Mesendoderm (in vitro differentiated cells): Measurements from ENCODE around the gene OR10X1.

Source experiments
- DNase-seq: peaks from one replicate; pipeline ENCODE4 v3.0.0; 2013
- H2AK5ac ChIP-seq: 2 replicates; pipeline ENCODE4 v1.6.1; 2013; ENCODE audit warnings: low read length, inconsistent platforms
- H2BK120ac ChIP-seq: 2 replicates; pipeline ENCODE4 v1.6.1; 2013; ENCODE audit warnings: low read depth, mild to moderate bottlenecking, low read length, moderate library complexity, mixed read lengths
- H2BK15ac ChIP-seq: replicated peaks from 2 replicates; pipeline ENCODE4 v1.6.1; 2013; ENCODE audit warnings: low read depth, mild to moderate bottlenecking, moderate library complexity
- H2BK5ac ChIP-seq: 2 replicates; pipeline ENCODE4 v1.6.1; 2013; ENCODE audit warnings: low read length, inconsistent platforms
- H3K18ac ChIP-seq: 2 replicates; pipeline ENCODE4 v1.6.1; 2013; ENCODE audit warnings: mild to moderate bottlenecking, low read length, mixed read lengths
- H3K23ac ChIP-seq: one replicate; pipeline ENCODE4 v1.6.1; 2013; ENCODE audit warnings: low read length
- H3K27ac ChIP-seq: 2 replicates; pipeline ENCODE4 v1.5.1; 2013; ENCODE audit warnings: low read depth, mild to moderate bottlenecking, inconsistent platforms, low read length, moderate library complexity
- H3K27me3 ChIP-seq: 2 replicates; pipeline ENCODE4 v1.6.1; 2013; ENCODE audit warnings: low read length, control low read depth, mild to moderate bottlenecking, inconsistent platforms; ENCODE audit not compliant: insufficient read depth, poor library complexity
- H3K36me3 ChIP-seq: 2 replicates; pipeline ENCODE4 v1.6.1; 2013; ENCODE audit warnings: low read length, inconsistent platforms; ENCODE audit not compliant: control insufficient read depth, insufficient read depth
- H3K4ac ChIP-seq: one replicate; pipeline ENCODE4 v1.6.1; 2013; ENCODE audit warnings: low read depth, mild to moderate bottlenecking, low read length, moderate library complexity
- H3K4me1 ChIP-seq: 2 replicates; pipeline ENCODE4 v1.6.1; 2013; ENCODE audit warnings: low read depth, low read length, inconsistent platforms; ENCODE audit not compliant: control insufficient read depth
- H3K4me2 ChIP-seq: 2 replicates; pipeline ENCODE4 v1.6.1; 2013; ENCODE audit warnings: low read length
- H3K4me3 ChIP-seq: 2 replicates; pipeline ENCODE4 v1.5.1; 2013; ENCODE audit warnings: mild to moderate bottlenecking, low read length
- H3K56ac ChIP-seq: one replicate; pipeline ENCODE4 v1.6.1; 2013; ENCODE audit warnings: low read length
- H3K79me1 ChIP-seq: 2 replicates; pipeline ENCODE4 v1.6.1; 2013; ENCODE audit warnings: low read length, inconsistent platforms
- H3K79me2 ChIP-seq: 2 replicates; pipeline ENCODE4 v1.6.1; 2013; ENCODE audit warnings: mild to moderate bottlenecking, low read length; ENCODE audit not compliant: control insufficient read depth, insufficient read depth
- H3K9ac ChIP-seq: 2 replicates; pipeline ENCODE4 v1.6.1; 2013; ENCODE audit warnings: low read length, inconsistent platforms
- H4K5ac ChIP-seq: one replicate; pipeline ENCODE4 v1.6.1; 2013; ENCODE audit warnings: low read length
- H4K8ac ChIP-seq: one replicate; pipeline ENCODE4 v1.6.1; 2013; ENCODE audit warnings: low read depth, mild to moderate bottlenecking, control low read depth, low read length, moderate library complexity
- WGBS: extraction: QIAGEN DNeasy Blood & Tissue Kit; methylation state at CpG from one replicate; pipeline ENCODE4 v1.1.7; 2013; ENCODE audit warnings: low lambda C conversion rate, missing lambda C conversion rate; ENCODE audit not compliant: insufficient coverage; ENCODE audit errors: extremely low coverage; 5-methylcytosine and 5-hydroxymethylcytosine counted together

The OR10X1 gene

DNA sequence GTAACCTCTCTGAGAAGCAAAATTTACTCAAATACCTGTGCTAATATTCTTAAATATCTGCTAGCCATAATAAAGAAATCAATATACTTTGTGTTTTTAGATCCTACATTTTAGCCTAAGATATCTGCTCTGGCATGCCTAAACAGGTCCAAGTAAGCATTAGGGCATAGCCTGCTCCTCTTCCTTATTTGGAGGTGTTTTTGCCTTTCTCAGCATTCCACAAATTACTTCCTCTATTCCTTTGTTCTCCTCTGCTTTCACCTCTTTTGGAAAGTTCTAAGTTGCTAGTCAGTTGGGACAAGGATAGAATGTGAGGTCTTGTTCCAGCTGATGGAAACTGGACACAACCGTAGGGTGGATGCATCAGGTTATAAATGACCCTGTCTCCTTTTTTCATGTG lies 7.2 kb upstream of the OR10X1 start:
- no peak overlapping the region for H2AK5ac ChIP-seq
- H3K27ac ChIP-seq: no peak overlapping the region
- H2BK120ac ChIP-seq: no peak overlapping the region
- H3K4me1 ChIP-seq: no peaks in the 10 kb centered on the region
- no peaks in the 10 kb centered on the region for H3K27me3 ChIP-seq
- H3K4ac ChIP-seq: no peak overlapping the region
- WGBS: no CpG with 5 or more reads among the region's 1 CpG
- DNase-seq: no peak
- H2BK5ac ChIP-seq: no peak overlapping the region
- no peak overlapping the region for H3K56ac ChIP-seq
- no peak overlapping the region for H3K18ac ChIP-seq
- H3K4me2 ChIP-seq: no peak overlapping the region
- no peaks in the 10 kb centered on the region for H3K79me2 ChIP-seq
- H3K36me3 ChIP-seq: no peaks in the 10 kb centered on the region
- no peak overlapping the region for H4K8ac ChIP-seq
- H3K79me1 ChIP-seq: no peaks in the 10 kb centered on the region
- no peak overlapping the region for H4K5ac ChIP-seq
- H3K9ac ChIP-seq: no peak overlapping the region
- no peak overlapping the region for H3K23ac ChIP-seq
- no peak overlapping the region for H3K4me3 ChIP-seq
- H2BK15ac ChIP-seq: no peak overlapping the region

DNA sequence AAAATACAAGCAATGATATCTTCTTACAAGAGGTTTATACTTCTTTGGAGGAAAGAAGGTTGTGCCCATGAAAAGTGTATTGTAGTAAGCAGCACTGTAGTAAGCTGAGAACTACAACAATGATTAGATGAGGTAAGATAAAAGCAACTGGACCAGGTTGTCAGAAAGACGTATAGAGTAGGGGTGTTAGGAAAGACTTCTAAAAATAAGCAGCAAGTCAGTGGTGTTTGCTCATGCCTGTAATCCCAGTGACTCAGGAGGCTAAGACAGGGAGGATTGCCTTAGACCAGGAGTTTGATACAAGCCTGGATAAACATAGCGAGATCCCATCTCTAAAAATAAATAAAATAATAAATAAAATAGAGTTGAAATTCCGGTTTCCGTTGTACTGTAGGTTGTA lies 4.3 kb upstream of the OR10X1 start:
- H3K79me2 ChIP-seq: no peaks in the 10 kb centered on the region
- no peaks in the 10 kb centered on the region for H3K36me3 ChIP-seq
- H3K27me3 ChIP-seq: no peaks in the 10 kb centered on the region
- H2AK5ac ChIP-seq: no peak overlapping the region
- H3K27ac ChIP-seq: no peak overlapping the region
- no CpG with 5 or more reads among the region's 4 CpGs for WGBS
- no peak overlapping the region for H3K56ac ChIP-seq
- no peak overlapping the region for H2BK120ac ChIP-seq
- no peaks in the 10 kb centered on the region for H3K4me1 ChIP-seq
- H3K4ac ChIP-seq: no peak overlapping the region
- no peak overlapping the region for H3K23ac ChIP-seq
- no peak overlapping the region for H3K4me2 ChIP-seq
- H4K5ac ChIP-seq: no peak overlapping the region
- H3K18ac ChIP-seq: no peak overlapping the region
- H3K9ac ChIP-seq: no peak overlapping the region
- H2BK15ac ChIP-seq: no peak overlapping the region
- DNase-seq: no peak
- no peaks in the 10 kb centered on the region for H3K79me1 ChIP-seq
- H4K8ac ChIP-seq: no peak overlapping the region
- H2BK5ac ChIP-seq: no peak overlapping the region
- H3K4me3 ChIP-seq: no peak overlapping the region

DNA sequence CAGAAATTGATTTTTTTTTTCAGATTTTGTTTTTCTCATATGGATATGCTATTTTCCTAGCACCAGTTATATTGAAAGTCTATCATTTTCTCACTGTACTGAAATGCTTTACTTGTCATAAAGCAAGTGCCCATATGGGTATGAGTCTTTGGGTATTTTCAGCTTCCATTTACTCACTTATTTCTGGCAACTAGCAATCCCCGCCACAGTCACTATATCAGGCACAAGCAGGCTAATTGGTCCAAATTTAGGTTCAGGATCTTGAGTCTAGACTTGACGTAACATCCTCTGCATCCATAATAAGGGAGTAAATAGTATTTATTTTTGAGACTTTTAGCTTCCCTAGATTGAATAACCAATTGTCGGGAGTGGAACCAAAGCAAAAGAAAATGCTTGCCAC lies 2.1 kb downstream of the OR10X1 start:
- Histone ChIP-seq H4K5ac (no peak overlapping the region), H3K79me2 (no peaks in the 10 kb centered on the region), H3K18ac (no peak overlapping the region), H2BK5ac (no peak overlapping the region), H2BK15ac (no peak overlapping the region), H3K79me1 (no peaks in the 10 kb centered on the region), H3K4me3 (no peak overlapping the region), H3K23ac (no peak overlapping the region), H3K9ac (no peak overlapping the region), H4K8ac (no peak overlapping the region), H2AK5ac (no peak overlapping the region), H3K27ac (no peak overlapping the region), H3K4me2 (no peak overlapping the region), H3K56ac (no peak overlapping the region), H2BK120ac (no peak overlapping the region), H3K36me3 (no peaks in the 10 kb centered on the region), H3K27me3 (no peaks in the 10 kb centered on the region), H3K4me1 (no peaks in the 10 kb centered on the region), H3K4ac (no peak overlapping the region)
- WGBS: no CpG with 5 or more reads among the region's 3 CpGs
- no peak for DNase-seq

DNA sequence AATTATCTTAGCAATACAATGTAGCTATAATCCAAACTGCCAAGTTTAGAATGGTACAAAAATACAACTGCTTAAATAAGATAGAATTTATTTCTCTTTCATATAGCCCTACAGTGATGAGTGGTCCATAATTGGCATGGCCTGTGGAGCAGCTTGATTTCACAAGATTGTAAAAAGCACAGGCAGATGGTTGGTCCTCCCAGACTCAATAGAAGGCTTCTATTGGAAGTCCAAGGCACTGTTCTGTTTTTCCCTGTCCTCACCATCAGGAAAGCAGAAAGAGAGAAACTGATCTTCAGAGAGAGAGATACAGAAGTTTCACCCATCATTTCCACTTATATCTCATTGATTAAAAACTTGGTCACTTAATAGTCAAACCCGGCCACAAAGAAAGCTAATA lies 7.5 kb downstream of the OR10X1 start:
- H2BK15ac ChIP-seq: no peak overlapping the region
- H3K18ac ChIP-seq: no peak overlapping the region
- DNase-seq: no peak
- no peaks in the 10 kb centered on the region for H3K4me1 ChIP-seq
- H3K36me3 ChIP-seq: no peaks in the 10 kb centered on the region
- no peak overlapping the region for H3K4me3 ChIP-seq
- no peak overlapping the region for H4K8ac ChIP-seq
- H3K27me3 ChIP-seq: no peaks in the 10 kb centered on the region
- H2BK5ac ChIP-seq: no peak overlapping the region
- no peaks in the 10 kb centered on the region for H3K79me1 ChIP-seq
- no peak overlapping the region for H2AK5ac ChIP-seq
- no peak overlapping the region for H3K4me2 ChIP-seq
- H3K23ac ChIP-seq: no peak overlapping the region
- H4K5ac ChIP-seq: no peak overlapping the region
- no peak overlapping the region for H3K9ac ChIP-seq
- no peak overlapping the region for H3K27ac ChIP-seq
- WGBS: no CpG with 5 or more reads among the region's 1 CpG
- H3K4ac ChIP-seq: no peak overlapping the region
- no peak overlapping the region for H3K56ac ChIP-seq
- H3K79me2 ChIP-seq: no peaks in the 10 kb centered on the region
- no peak overlapping the region for H2BK120ac ChIP-seq

DNA sequence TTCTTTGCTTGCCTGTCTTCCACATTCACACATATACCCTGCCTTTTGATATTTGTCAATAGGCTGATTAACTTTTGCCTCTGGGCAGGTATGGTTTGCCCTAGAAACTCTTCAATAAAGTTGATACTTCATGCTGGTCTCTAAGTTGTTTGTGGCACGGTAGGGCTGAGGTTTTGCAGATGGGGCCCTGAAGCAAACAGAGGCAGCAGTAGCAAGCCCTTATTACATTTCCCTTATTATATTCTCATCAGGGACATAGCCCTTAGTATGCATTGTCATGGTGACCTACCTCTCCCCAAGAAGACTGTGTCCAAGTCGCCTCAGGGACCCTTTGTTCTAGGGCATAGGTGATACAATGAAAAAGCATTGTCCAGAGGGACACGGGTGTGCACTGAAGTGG lies 9.2 kb downstream of the OR10X1 start, which contains the start of gene OR6P1:
OR6P1 (minus strand) TSS at position 101 of the 400 bp plus-strand sequence. CDS start 6,976 bp downstream, outside the sequence.
- Histone ChIP-seq H3K27me3 (no peaks in the 10 kb centered on the region), H4K8ac (no peak within 1 kb of the TSS), H3K27ac (no peak within 1 kb of the TSS), H2AK5ac (no peak within 1 kb of the TSS), H3K4me1 (no peaks in the 10 kb centered on the region), H2BK15ac (no peak within 1 kb of the TSS), H3K18ac (peak within 1 kb of the TSS; percentile 5), H3K23ac (no peak within 1 kb of the TSS), H3K4me3 (no peak within 1 kb of the TSS), H3K9ac (no peak within 1 kb of the TSS), H3K4ac (no peak within 1 kb of the TSS), H3K4me2 (no peak within 1 kb of the TSS), H2BK120ac (no peak within 1 kb of the TSS), H4K5ac (no peak within 1 kb of the TSS), H2BK5ac (no peak within 1 kb of the TSS), H3K56ac (no peak within 1 kb of the TSS), H3K79me2 (no peaks in the 10 kb centered on the region), H3K36me3 (no peaks in the 10 kb centered on the region), H3K79me1 (no peaks in the 10 kb centered on the region)
- WGBS: no CpG with 5 or more reads among the region's 3 CpGs
- DNase-seq: no peak

DNA sequence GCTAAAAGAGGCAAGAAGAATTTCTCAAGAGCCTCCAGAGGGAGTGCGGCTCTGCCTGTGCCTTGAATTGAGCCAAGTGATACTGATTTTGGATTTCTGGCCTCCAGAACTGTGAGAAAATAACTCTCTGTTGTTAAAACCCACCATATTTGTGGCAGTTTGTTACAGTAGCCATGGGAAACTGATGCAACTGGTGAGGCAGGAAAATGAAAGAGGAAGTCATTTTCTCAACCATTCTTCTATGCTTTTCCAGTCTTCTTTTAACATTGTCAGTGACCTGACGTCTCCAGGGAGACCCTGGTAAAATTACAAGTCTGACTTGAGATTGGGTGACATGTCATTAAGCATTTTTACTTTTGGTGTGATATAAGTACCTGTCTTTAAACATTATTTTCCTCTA lies 15.1 kb downstream of the OR10X1 start:
- peak; percentile 45 for DNase-seq
- H4K8ac ChIP-seq: no peak overlapping the region
- H2BK5ac ChIP-seq: no peak overlapping the region
- H3K27me3 ChIP-seq: no peaks in the 10 kb centered on the region
- no peaks in the 10 kb centered on the region for H3K36me3 ChIP-seq
- no peak overlapping the region for H3K18ac ChIP-seq
- no peak overlapping the region for H3K4me2 ChIP-seq
- H2AK5ac ChIP-seq: no peak overlapping the region
- no peak overlapping the region for H3K56ac ChIP-seq
- no peaks in the 10 kb centered on the region for H3K4me1 ChIP-seq
- no peak overlapping the region for H3K4ac ChIP-seq
- no peak overlapping the region for H3K23ac ChIP-seq
- no peak overlapping the region for H2BK15ac ChIP-seq
- no CpG with 5 or more reads among the region's 2 CpGs for WGBS
- H4K5ac ChIP-seq: no peak overlapping the region
- H3K79me1 ChIP-seq: no peaks in the 10 kb centered on the region
- H3K4me3 ChIP-seq: no peak overlapping the region
- H3K27ac ChIP-seq: no peak overlapping the region
- H2BK120ac ChIP-seq: no peak overlapping the region
- no peak overlapping the region for H3K9ac ChIP-seq
- H3K79me2 ChIP-seq: no peaks in the 10 kb centered on the region
